ENCODE data around the gene ZNF646.

ZNF646 gene

GRCh38 chr16:31131841-31132271 lies 57.6 kb downstream of the ZNF646 start:
- peak overlapping the region; percentile 71 for H3K27ac ChIP-seq
- TF ChIP-seq ZFX (IDR thresholded peaks at IDR 0.05) = no peak
- TF ChIP-seq CTCF (conservative IDR thresholded peaks at IDR 0.05) = no peak

- TF ChIP-seq ZFX (IDR thresholded peaks at IDR 0.05) (no peak), CTCF (conservative IDR thresholded peaks at IDR 0.05) (no peak)
- H3K27ac ChIP-seq = no peak overlapping the region; the same call in 1 of the 2 replicates
Measured at GRCh38 chr16:31132303-31132979, 58.2 kb downstream of the ZNF646 start.

- no peak overlapping the region for H3K27ac ChIP-seq
- no peak for TF ChIP-seq CTCF (conservative IDR thresholded peaks at IDR 0.05)
- no peak for TF ChIP-seq ZFX (IDR thresholded peaks at IDR 0.05)
Measured at GRCh38 chr16:31133046-31133501, 58.9 kb downstream of the ZNF646 start.
